ENCODE data around the gene HK3. TPM values are rescaled to one million over a fixed set of nuclear protein-coding genes. Genes with fewer than 3 reads are reported as not detected.
A peak's percentile ranks its signal among the peaks of the same experiment; 100 is the strongest.

Gene HK3
- total and polyA plus RNA-seq, 3 experiments from 2014 or later = 1.3 to 1.5 TPM; not detected in 1

- ChIA-PET POLR2A (no interaction called here), CTCF (no interaction called here)
- Mint-ChIP-seq H3K9me3 (no peaks in the 10 kb centered on the region), H3K4me1 (peaks cover 13 to 17% (median 16%) of the 10 kb centered on the region in 3 donors), H3K27ac (no peak overlapping the region), H3K27me3 (peaks cover 24 to 46% of the 10 kb centered on the region in 2 donors), H3K4me3 (peak overlapping the region in 1 of 7 donors; percentile 39), H3K36me3 (no peaks in the 10 kb centered on the region)
- no peaks in the 10 kb centered on the region for H3K27me3 ChIP-seq (ENCODE audit: insufficient read depth, low read length, poor library complexity, severe bottlenecking)
- no peaks in the 10 kb centered on the region for H3K36me3 ChIP-seq (ENCODE audit: insufficient read depth, low read length)
- DNase-seq = no peak
- no peaks in the 10 kb centered on the region for H3K9me3 ChIP-seq (ENCODE audit: low read length)
- H3K4me3 ChIP-seq (ENCODE audit: low read length) = no peak overlapping the region
- no peak overlapping the region for H3K27ac ChIP-seq (ENCODE audit: low read depth, low read length)
- H3K4me1 ChIP-seq (ENCODE audit: insufficient read depth, low read length) = no peaks in the 10 kb centered on the region
These were observed 20.1 kb downstream of the HK3 start for GRCh38 chr5:176878906-176879662.

GRCh38 chr5:176878463-176878862 lies 20.7 kb downstream of the HK3 start:
- no peak overlapping the region for H3K4me3 Mint-ChIP-seq
- Histone ChIP-seq H3K9me3 (ENCODE audit: low read length) (no peaks in the 10 kb centered on the region), H3K27ac (ENCODE audit: low read depth, low read length) (no peak overlapping the region), H3K36me3 (ENCODE audit: insufficient read depth, low read length) (no peaks in the 10 kb centered on the region), H3K4me1 (ENCODE audit: insufficient read depth, low read length) (no peaks in the 10 kb centered on the region), H3K4me3 (ENCODE audit: low read length) (no peak overlapping the region), H3K27me3 (ENCODE audit: insufficient read depth, low read length, poor library complexity, severe bottlenecking) (no peaks in the 10 kb centered on the region)
- no peaks in the 10 kb centered on the region for H3K9me3 Mint-ChIP-seq
- peaks cover 24 to 46% of the 10 kb centered on the region in 2 donors for H3K27me3 Mint-ChIP-seq
- CTCF ChIA-PET = no interaction called here
- no peak overlapping the region for H3K27ac Mint-ChIP-seq
- DNase-seq = no peak
- H3K36me3 Mint-ChIP-seq = no peaks in the 10 kb centered on the region
- POLR2A ChIA-PET = no interaction called here
- peaks cover 13 to 17% (median 16%) of the 10 kb centered on the region in 3 donors for H3K4me1 Mint-ChIP-seq

- no peak for DNase-seq
- Mint-ChIP-seq H3K4me3 (no peak overlapping the region), H3K27me3 (peaks cover 24 to 41% of the 10 kb centered on the region in 2 donors), H3K9me3 (peaks cover 0 to 4% (median 3%) of the 10 kb centered on the region in 5 donors), H3K4me1 (peaks cover 17 to 22% (median 21%) of the 10 kb centered on the region in 3 donors), H3K36me3 (no peaks in the 10 kb centered on the region), H3K27ac (no peak overlapping the region)
- no peak overlapping the region for H3K4me3 ChIP-seq (ENCODE audit: low read length)
- no peaks in the 10 kb centered on the region for H3K4me1 ChIP-seq (ENCODE audit: insufficient read depth, low read length)
- no peaks in the 10 kb centered on the region for H3K36me3 ChIP-seq (ENCODE audit: insufficient read depth, low read length)
- no peaks in the 10 kb centered on the region for H3K9me3 ChIP-seq (ENCODE audit: low read length)
- ChIA-PET POLR2A (no interaction called here), CTCF (no interaction called here)
- no peaks in the 10 kb centered on the region for H3K27me3 ChIP-seq (ENCODE audit: insufficient read depth, low read length, poor library complexity, severe bottlenecking)
- no peak overlapping the region for H3K27ac ChIP-seq (ENCODE audit: low read depth, low read length)
These were observed 21.3 kb downstream of the HK3 start for GRCh38 chr5:176877793-176878331.

- Histone ChIP-seq H3K9me3 (ENCODE audit: low read length) (no peaks in the 10 kb centered on the region), H3K36me3 (ENCODE audit: insufficient read depth, low read length) (no peaks in the 10 kb centered on the region), H3K27me3 (ENCODE audit: insufficient read depth, low read length, poor library complexity, severe bottlenecking) (no peaks in the 10 kb centered on the region), H3K4me1 (ENCODE audit: insufficient read depth, low read length) (no peaks in the 10 kb centered on the region), H3K4me3 (ENCODE audit: low read length) (no peak overlapping the region), H3K27ac (ENCODE audit: low read depth, low read length) (no peak overlapping the region)
- H3K4me1 Mint-ChIP-seq = peaks cover 17 to 22% (median 21%) of the 10 kb centered on the region in 3 donors
- H3K27ac Mint-ChIP-seq = peak overlapping the region in 1 of 8 donors; percentile 66
- ChIA-PET POLR2A (no interaction called here), CTCF (no interaction called here)
- peaks cover 0 to 6% (median 4%) of the 10 kb centered on the region in 5 donors for H3K9me3 Mint-ChIP-seq
- H3K36me3 Mint-ChIP-seq = no peaks in the 10 kb centered on the region
- H3K4me3 Mint-ChIP-seq = no peak overlapping the region
- DNase-seq = no peak
- H3K27me3 Mint-ChIP-seq = peaks cover 24 to 36% of the 10 kb centered on the region in 2 donors
These were observed 22.4 kb downstream of the HK3 start for GRCh38 chr5:176876506-176877431.

GRCh38 chr5:176875783-176876505 lies 23.2 kb downstream of the HK3 start:
- Mint-ChIP-seq H3K36me3 (no peaks in the 10 kb centered on the region), H3K9me3 (peaks cover 0 to 6% (median 4%) of the 10 kb centered on the region in 5 donors), H3K4me3 (peak overlapping the region in 4 of 7 donors; percentile 15 to 58 (median 38)), H3K4me1 (peaks cover 17 to 22% (median 21%) of the 10 kb centered on the region in 3 donors), H3K27ac (peak overlapping the region in 2 of 8 donors; percentile 31 to 66), H3K27me3 (peaks cover 23 to 33% of the 10 kb centered on the region in 2 donors)
- Histone ChIP-seq H3K4me1 (ENCODE audit: insufficient read depth, low read length) (no peaks in the 10 kb centered on the region), H3K27ac (ENCODE audit: low read depth, low read length) (no peak overlapping the region), H3K9me3 (ENCODE audit: low read length) (no peaks in the 10 kb centered on the region), H3K4me3 (ENCODE audit: low read length) (no peak overlapping the region), H3K27me3 (ENCODE audit: insufficient read depth, low read length, poor library complexity, severe bottlenecking) (no peaks in the 10 kb centered on the region), H3K36me3 (ENCODE audit: insufficient read depth, low read length) (no peaks in the 10 kb centered on the region)
- POLR2A ChIA-PET = no interaction called here
- CTCF ChIA-PET = no interaction called here
- no peak for DNase-seq

- H3K9me3 ChIP-seq (ENCODE audit: low read length) = no peaks in the 10 kb centered on the region
- no peaks in the 10 kb centered on the region for H3K27me3 ChIP-seq (ENCODE audit: insufficient read depth, low read length, poor library complexity, severe bottlenecking)
- no peak overlapping the region for H3K27ac ChIP-seq (ENCODE audit: low read depth, low read length)
- POLR2A ChIA-PET = no interaction called here
- DNase-seq = no peak
- H3K4me3 ChIP-seq (ENCODE audit: low read length) = no peak overlapping the region
- H3K4me3 Mint-ChIP-seq = no peak overlapping the region
- peaks cover 21 to 27% (median 21%) of the 10 kb centered on the region in 3 donors for H3K4me1 Mint-ChIP-seq
- H3K36me3 Mint-ChIP-seq = no peaks in the 10 kb centered on the region
- H3K27ac Mint-ChIP-seq = peak overlapping the region in 2 of 8 donors; percentile 47 to 50
- CTCF ChIA-PET = no interaction called here
- peaks cover 0 to 6% (median 4%) of the 10 kb centered on the region in 5 donors for H3K9me3 Mint-ChIP-seq
- peaks cover 24 to 32% of the 10 kb centered on the region in 2 donors for H3K27me3 Mint-ChIP-seq
- H3K4me1 ChIP-seq (ENCODE audit: insufficient read depth, low read length) = no peaks in the 10 kb centered on the region
- no peaks in the 10 kb centered on the region for H3K36me3 ChIP-seq (ENCODE audit: insufficient read depth, low read length)
These were observed 24.1 kb downstream of the HK3 start for GRCh38 chr5:176875014-176875550.

- POLR2A ChIA-PET = no interaction called here
- no peaks in the 10 kb centered on the region for H3K36me3 ChIP-seq (ENCODE audit: insufficient read depth, low read length)
- no peak overlapping the region for H3K27ac ChIP-seq (ENCODE audit: low read depth, low read length)
- H3K4me1 Mint-ChIP-seq = peaks cover 21 to 29% (median 21%) of the 10 kb centered on the region in 3 donors
- CTCF ChIA-PET = no interaction called here
- no peaks in the 10 kb centered on the region for H3K27me3 ChIP-seq (ENCODE audit: insufficient read depth, low read length, poor library complexity, severe bottlenecking)
- H3K27ac Mint-ChIP-seq = no peak overlapping the region
- H3K4me3 ChIP-seq (ENCODE audit: low read length) = no peak overlapping the region
- H3K9me3 ChIP-seq (ENCODE audit: low read length) = no peaks in the 10 kb centered on the region
- no peak for DNase-seq
- no peaks in the 10 kb centered on the region for H3K4me1 ChIP-seq (ENCODE audit: insufficient read depth, low read length)
- no peaks in the 10 kb centered on the region for H3K36me3 Mint-ChIP-seq
- peaks cover 0 to 6% (median 4%) of the 10 kb centered on the region in 5 donors for H3K9me3 Mint-ChIP-seq
- peak overlapping the region in 2 of 7 donors; percentile 12 to 54 for H3K4me3 Mint-ChIP-seq
- H3K27me3 Mint-ChIP-seq = peaks cover 24 to 29% of the 10 kb centered on the region in 2 donors
These were observed 24.9 kb downstream of the HK3 start for GRCh38 chr5:176874198-176874780.

Data from CD8-positive, alpha-beta memory T cell (primary cell).